ENCODE data around the gene NFASC.

DNA sequence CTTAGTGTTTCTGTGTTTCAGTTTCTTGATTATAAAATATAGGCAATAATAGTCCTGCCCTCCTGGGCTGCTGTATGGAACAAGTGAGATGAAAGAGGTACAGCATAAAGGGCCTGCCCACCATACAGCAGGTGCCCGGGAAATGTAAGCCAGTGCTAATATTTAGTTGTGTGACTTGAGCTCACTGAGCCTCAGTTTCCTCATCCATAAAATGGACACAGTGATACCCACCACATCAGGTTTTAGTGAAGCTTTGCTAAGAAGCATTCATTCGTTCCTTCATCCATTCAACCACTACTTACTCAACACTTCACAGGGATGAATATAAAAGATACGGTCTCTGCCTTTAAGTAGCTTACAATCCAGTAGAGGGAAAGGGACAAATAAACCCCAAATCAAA, 192.2 kb downstream of the NFASC start:
- TF ChIP-seq, protein P1, sequence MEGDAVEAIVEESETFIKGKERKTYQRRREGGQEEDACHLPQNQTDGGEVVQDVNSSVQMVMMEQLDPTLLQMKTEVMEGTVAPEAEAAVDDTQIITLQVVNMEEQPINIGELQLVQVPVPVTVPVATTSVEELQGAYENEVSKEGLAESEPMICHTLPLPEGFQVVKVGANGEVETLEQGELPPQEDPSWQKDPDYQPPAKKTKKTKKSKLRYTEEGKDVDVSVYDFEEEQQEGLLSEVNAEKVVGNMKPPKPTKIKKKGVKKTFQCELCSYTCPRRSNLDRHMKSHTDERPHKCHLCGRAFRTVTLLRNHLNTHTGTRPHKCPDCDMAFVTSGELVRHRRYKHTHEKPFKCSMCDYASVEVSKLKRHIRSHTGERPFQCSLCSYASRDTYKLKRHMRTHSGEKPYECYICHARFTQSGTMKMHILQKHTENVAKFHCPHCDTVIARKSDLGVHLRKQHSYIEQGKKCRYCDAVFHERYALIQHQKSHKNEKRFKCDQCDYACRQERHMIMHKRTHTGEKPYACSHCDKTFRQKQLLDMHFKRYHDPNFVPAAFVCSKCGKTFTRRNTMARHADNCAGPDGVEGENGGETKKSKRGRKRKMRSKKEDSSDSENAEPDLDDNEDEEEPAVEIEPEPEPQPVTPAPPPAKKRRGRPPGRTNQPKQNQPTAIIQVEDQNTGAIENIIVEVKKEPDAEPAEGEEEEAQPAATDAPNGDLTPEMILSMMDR (IDR thresholded peaks at IDR 0.05; ENCODE audit: low read depth, low read length), result no peak
- no peak for TF ChIP-seq EZH2phosphoT487 (IDR thresholded peaks at IDR 0.05; ENCODE audit: low read depth)
